ENCODE results near the gene LOXL3. TPM values are rescaled to one million over a fixed set of nuclear protein-coding genes. Genes with fewer than 3 reads are reported as not detected.

Gene LOXL3
- polyA plus RNA-seq, 1 donor (not counting 4 experiments of a cell fraction or from before 2014, with no cell fraction given) = 0.21 TPM

GRCh38 chr2:74516650-74517049 lies 37.1 kb downstream of the LOXL3 start:
- Histone ChIP-seq H3K4me2 (ENCODE audit: control insufficient read depth, extremely low read depth, insufficient read depth, low read depth, low read length) (peak overlapping the region; percentile 20), H3K27me3 (ENCODE audit: control insufficient read depth, extremely low read depth, insufficient read depth, low read length) (peaks cover 56% of the 10 kb centered on the region), H3K79me2 (ENCODE audit: control insufficient read depth, insufficient read depth, low read length) (no peaks in the 10 kb centered on the region), H3K9me3 (ENCODE audit: control insufficient read depth, low read depth, low read length) (no peaks in the 10 kb centered on the region), H3K9me1 (ENCODE audit: control insufficient read depth, extremely low read depth, insufficient read depth, low read length) (no peaks in the 10 kb centered on the region), H3K27ac (ENCODE audit: control insufficient read depth, insufficient read depth, low read length) (no peak overlapping the region), H3K36me3 (ENCODE audit: control insufficient read depth in 2 of 2, extremely low read depth in 1 of 2, insufficient read depth in 2 of 2, low read length in 2 of 2) (no peaks in the 10 kb centered on the region), H4K20me1 (ENCODE audit: control insufficient read depth, extremely low read depth, insufficient read depth, low read length) (no peaks in the 10 kb centered on the region), H3K4me3 (ENCODE audit: control insufficient read depth in 2 of 3, extremely low read depth in 1 of 3, insufficient read depth in 2 of 3, low read depth in 1 of 3, low read length in 3 of 3) (no peak overlapping the region), H2AFZ (ENCODE audit: control insufficient read depth, low read length) (no peak overlapping the region), H3K4me1 (ENCODE audit: control insufficient read depth, extremely low read depth, insufficient read depth, low read length) (peaks cover 6% of the 10 kb centered on the region), H3K9ac (ENCODE audit: control insufficient read depth, extremely low read depth, insufficient read depth, low read length) (no peak overlapping the region)
- DNase-seq (ENCODE audit: low read depth, low spot score) (no peak), FAIRE-seq (no peak)
- dilution Hi-C loops (cut with MboI; ENCODE audit: extremely low pct_ligation_motif_present, low sequenced_read_pairs) = no loop called here
- TF ChIP-seq CTCF (optimal IDR thresholded peaks at IDR 0.05 in 1 of 3, IDR thresholded peaks at IDR 0.05 in 1 of 3, conservative IDR thresholded peaks at IDR 0.05 in 1 of 3; ENCODE audit: extremely low read depth in 1 of 3, insufficient read depth in 2 of 3, low read length in 3 of 3) (no peak), EZH2 (IDR thresholded peaks at IDR 0.05; ENCODE audit: low read length) (no peak)

- Histone ChIP-seq H3K9ac (ENCODE audit: control insufficient read depth, extremely low read depth, insufficient read depth, low read length) (no peak overlapping the region), H3K27me3 (ENCODE audit: control insufficient read depth, extremely low read depth, insufficient read depth, low read length) (peaks cover 61% of the 10 kb centered on the region), H2AFZ (ENCODE audit: control insufficient read depth, low read length) (no peak overlapping the region), H3K36me3 (ENCODE audit: control insufficient read depth in 2 of 2, extremely low read depth in 1 of 2, insufficient read depth in 2 of 2, low read length in 2 of 2) (no peaks in the 10 kb centered on the region), H4K20me1 (ENCODE audit: control insufficient read depth, extremely low read depth, insufficient read depth, low read length) (no peaks in the 10 kb centered on the region), H3K9me3 (ENCODE audit: control insufficient read depth, low read depth, low read length) (no peaks in the 10 kb centered on the region), H3K9me1 (ENCODE audit: control insufficient read depth, extremely low read depth, insufficient read depth, low read length) (no peaks in the 10 kb centered on the region), H3K27ac (ENCODE audit: control insufficient read depth, insufficient read depth, low read length) (no peak overlapping the region), H3K4me2 (ENCODE audit: control insufficient read depth, extremely low read depth, insufficient read depth, low read depth, low read length) (peak overlapping the region; percentile 20), H3K4me3 (ENCODE audit: control insufficient read depth in 2 of 3, extremely low read depth in 1 of 3, insufficient read depth in 2 of 3, low read depth in 1 of 3, low read length in 3 of 3) (no peak overlapping the region), H3K79me2 (ENCODE audit: control insufficient read depth, insufficient read depth, low read length) (no peaks in the 10 kb centered on the region), H3K4me1 (ENCODE audit: control insufficient read depth, extremely low read depth, insufficient read depth, low read length) (peaks cover 6% of the 10 kb centered on the region)
- no peak for DNase-seq (ENCODE audit: low read depth, low spot score)
- FAIRE-seq = no peak
- dilution Hi-C loops (cut with MboI; ENCODE audit: extremely low pct_ligation_motif_present, low sequenced_read_pairs) = no loop called here
- TF ChIP-seq CTCF (optimal IDR thresholded peaks at IDR 0.05 in 1 of 3, IDR thresholded peaks at IDR 0.05 in 1 of 3, conservative IDR thresholded peaks at IDR 0.05 in 1 of 3; ENCODE audit: extremely low read depth in 1 of 3, insufficient read depth in 2 of 3, low read length in 3 of 3) (no peak), EZH2 (IDR thresholded peaks at IDR 0.05; ENCODE audit: low read length) (no peak)
These were observed 37.6 kb downstream of the LOXL3 start for GRCh38 chr2:74515981-74516633.

All from keratinocyte (primary cell).